Measurements from ENCODE around the gene SLC2A8.

GRCh38 chr9:127390248-127390545 lies 6.8 kb upstream of the SLC2A8 start:
- no peak for TF ChIP-seq POLR2A (IDR thresholded peaks at IDR 0.05; ENCODE audit: low read length)
- no peak for TF ChIP-seq GATA1 (IDR thresholded peaks at IDR 0.05; ENCODE audit: low read depth, low read length)
